ENCODE measurements around the gene DOP1A. TPM values are rescaled to one million over a fixed set of nuclear protein-coding genes. Genes with fewer than 3 reads are reported as not detected.

Gene DOP1A
- total and polyA plus RNA-seq, 7 donors = 4.8 to 33.9 (median 26.1) TPM

GRCh38 chr6:83062225-83062624 is 5.2 kb upstream of the DOP1A start:
- intact Hi-C loops (cut with DNase I) = loop anchor here (10.0 kb wide), 1 partner anchor 453 kb away; the partner anchor contains the start of gene PRSS35
- no peak for TF ChIP-seq POLR2AphosphoS5 (IDR thresholded peaks at IDR 0.05)
- no peak for TF ChIP-seq EP300 (IDR thresholded peaks at IDR 0.05)
- TF ChIP-seq CTCF (IDR thresholded peaks at IDR 0.05) = no peak
- TF ChIP-seq POLR2A (IDR thresholded peaks at IDR 0.05) = no peak
- 95 to 97% methylated on average over 1 of the region's 1 CpG for WGBS, 2 donors

GRCh38 chr6:83065511-83066192 is 1.8 kb upstream of the DOP1A start, which contains the start of gene UBE3D:
Gene UBE3D, minus strand, starts transcription at chr6:83065841. Its CDS starts 123 bp downstream, at chr6:83065718.
- Histone ChIP-seq H3K27me3 (no peaks in the 10 kb centered on the region), H3K27ac (peak within 1 kb of the TSS; percentile 65 to 73 (median 68)), H3K4me3 (peak within 1 kb of the TSS; percentile 63 to 78 (median 73)), H3K4me1 (peaks cover 0 to 24% (median 9%) of the 10 kb centered on the region in 4 donors), H3K9me3 (no peaks in the 10 kb centered on the region), H3K36me3 (no peaks in the 10 kb centered on the region)
- whole genome bisulfite sequencing, 2 donors = 1 to 3% methylated on average over 48 of the region's 48 CpGs
- TF ChIP-seq POLR2AphosphoS5 (IDR thresholded peaks at IDR 0.05) (peak; percentile 6 to 55 (median 48)), EP300 (IDR thresholded peaks at IDR 0.05) (no peak), CTCF (IDR thresholded peaks at IDR 0.05) (peak; percentile 85 to 97 (median 95))
- intact Hi-C loops (cut with DNase I) = loop anchor here (2.0 to 10.0 kb wide), 5 partner anchors 127 to 818 kb away; partner anchors contain the start of genes IBTK, ME1, PGM3 and PRSS35
- DNase-seq = peak; percentile 94

More at GRCh38 chr6:83062225-83062624, 5.2 kb upstream of the DOP1A start:
- Histone ChIP-seq H3K27me3 (no peaks in the 10 kb centered on the region), H3K36me3 (no peaks in the 10 kb centered on the region), H3K9me3 (no peaks in the 10 kb centered on the region), H3K4me3 (no peak overlapping the region), H3K27ac (no peak overlapping the region), H3K4me1 (peaks cover 0 to 12% (median 0%) of the 10 kb centered on the region in 4 donors)
- no peak for DNase-seq

GRCh38 chr6:83068616-83069015 is 1.1 kb downstream of the DOP1A start:
- no peaks in the 10 kb centered on the region for H3K36me3 ChIP-seq
- intact Hi-C loops (cut with DNase I) = loop anchor here (5.0 to 10.0 kb wide), 4 partner anchors 124 to 821 kb away; partner anchors contain the start of genes IBTK, ME1, PGM3 and PRSS35
- H3K4me1 ChIP-seq = peaks cover 0 to 24% (median 12%) of the 10 kb centered on the region in 4 donors
- H3K9me3 ChIP-seq = no peaks in the 10 kb centered on the region
- WGBS, 2 donors = 11 to 49% methylated on average over 6 of the region's 6 CpGs
- TF ChIP-seq POLR2AphosphoS5 (IDR thresholded peaks at IDR 0.05) = no peak
- TF ChIP-seq EP300 (IDR thresholded peaks at IDR 0.05) = no peak
- TF ChIP-seq CTCF (IDR thresholded peaks at IDR 0.05) = no peak
- no peak for TF ChIP-seq POLR2A (IDR thresholded peaks at IDR 0.05)
- peak overlapping the region; percentile 88 to 92 (median 92) for H3K4me3 ChIP-seq
- no peaks in the 10 kb centered on the region for H3K27me3 ChIP-seq
- peak overlapping the region; percentile 90 to 97 (median 92) for H3K27ac ChIP-seq
- DNase-seq = no peak

GRCh38 chr6:83069633-83070032 is 2.2 kb downstream of the DOP1A start:
- Histone ChIP-seq H3K4me1 (peaks cover 0 to 18% (median 12%) of the 10 kb centered on the region in 4 donors), H3K9me3 (no peaks in the 10 kb centered on the region), H3K4me3 (no peak overlapping the region), H3K27ac (no peak overlapping the region), H3K36me3 (no peaks in the 10 kb centered on the region), H3K27me3 (no peaks in the 10 kb centered on the region)
- intact Hi-C loops (cut with DNase I) = loop anchor here (5.0 to 10.0 kb wide), 5 partner anchors 43 to 822 kb away; partner anchors contain the start of genes IBTK, ME1, PGM3 and PRSS35
- TF ChIP-seq POLR2A (IDR thresholded peaks at IDR 0.05) = no peak
- TF ChIP-seq EP300 (IDR thresholded peaks at IDR 0.05) = no peak
- no peak for TF ChIP-seq CTCF (IDR thresholded peaks at IDR 0.05)
- TF ChIP-seq POLR2AphosphoS5 (IDR thresholded peaks at IDR 0.05) = no peak
- no peak for DNase-seq

Data from sigmoid colon (tissue), 7 donors.